Renal cortex interstitium (tissue), 11 donors: Measurements from ENCODE around the gene KRT10. TPM values are rescaled to one million over a fixed set of nuclear protein-coding genes. Genes with fewer than 3 reads are reported as not detected.
"Not testable (repeated sequence)": the region's sequence is repeated elsewhere in the genome, so short reads cannot be mapped to it uniquely, and the experiment has no call there.

Source experiments
- DNase-seq, 11 donors: peaks; one replicate each; pipeline ENCODE4 v3.0.0-alpha.2; 2013; ENCODE audit warnings: low read depth in 9 of 11, low spot score in 4 of 11; ENCODE audit errors: extremely low read depth in 1 of 11
- polyA plus RNA-seq, 3 donors: library from polyadenylated mRNA; unstranded; fragments of 120-200 nt; gene quantifications; one replicate each; pipeline ENCODE4 v1.2.1, GENCODE V29; 2013; ENCODE audit not compliant: insufficient read length in 3 of 3

Gene KRT10
- polyA plus RNA-seq, 3 donors = 47.1 to 49.5 (median 48.5) TPM

DNA sequence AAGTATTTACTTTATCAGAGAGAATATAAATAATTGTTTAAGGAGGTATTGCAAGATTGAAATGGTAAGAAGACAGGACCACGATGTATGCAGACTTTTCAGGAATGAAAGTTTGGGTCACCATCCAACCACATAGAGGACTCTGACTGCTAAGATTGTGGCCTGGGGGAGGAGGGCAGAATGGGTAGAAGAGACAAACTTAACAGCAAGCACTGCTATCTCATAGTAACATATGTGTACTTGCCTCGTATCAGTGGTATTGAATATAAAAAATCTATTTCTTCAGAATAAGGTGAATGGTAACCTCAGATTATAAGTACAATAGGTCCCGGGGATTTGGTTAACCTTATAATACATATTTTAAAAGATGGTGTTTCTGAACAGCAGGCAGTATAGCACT, 5.8 kb downstream of the KRT10 start:
- no peak for DNase-seq

DNA sequence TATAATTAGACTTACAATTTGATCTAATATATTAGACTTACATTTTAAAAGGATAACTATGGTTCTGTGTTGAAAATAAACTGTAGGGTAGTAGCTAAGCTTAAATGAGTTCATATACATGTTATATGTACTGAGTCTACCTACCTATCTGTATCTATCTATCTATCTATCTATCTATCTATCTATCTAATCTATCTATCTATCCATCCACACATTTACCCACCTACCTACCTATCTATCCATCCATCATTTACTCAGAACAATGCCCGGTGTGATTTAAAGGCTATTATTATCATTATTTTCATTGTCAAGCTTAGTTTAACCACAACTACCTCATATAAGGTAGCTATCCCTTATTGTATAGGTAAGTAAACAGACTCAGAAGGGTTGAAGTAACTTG, 7.0 kb downstream of the KRT10 start:
- DNase-seq = no peak

DNA sequence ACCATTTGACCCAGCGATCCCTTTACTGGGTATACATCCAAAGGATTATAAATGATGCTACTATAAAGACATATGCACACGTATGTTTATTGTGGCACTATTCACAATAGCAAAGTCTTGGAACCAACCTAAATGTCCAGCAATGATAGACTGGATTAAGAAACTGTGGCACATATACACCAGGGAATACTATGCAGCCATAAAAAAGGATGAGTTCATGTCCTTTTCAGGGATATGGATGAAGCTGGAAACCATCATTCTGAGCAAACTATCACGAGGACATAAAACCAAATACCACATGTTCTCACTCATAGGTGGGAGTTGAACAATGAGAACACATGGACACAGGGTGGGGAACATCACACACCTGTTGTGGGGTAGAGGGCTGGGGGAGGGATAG, 7.8 kb downstream of the KRT10 start:
- not testable (repeated sequence) for DNase-seq

DNA sequence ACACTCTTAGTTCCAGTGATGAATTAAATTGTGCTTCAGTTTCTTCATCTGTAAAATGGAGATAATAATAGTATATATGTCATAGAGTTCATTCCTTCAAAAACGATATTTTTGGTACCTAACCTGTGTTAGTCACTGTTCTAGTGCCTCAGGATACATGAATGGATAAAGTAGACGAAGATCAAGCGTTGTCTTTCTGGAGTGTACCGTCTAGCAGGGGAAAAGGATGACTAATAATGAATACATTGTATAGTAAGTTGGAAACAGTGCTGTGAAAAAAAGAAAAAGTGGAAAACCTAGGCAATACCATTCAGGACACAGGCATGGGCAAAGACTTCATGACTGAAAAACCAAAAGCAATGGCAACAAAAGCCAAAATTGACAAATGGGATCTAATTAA, 8.6 kb downstream of the KRT10 start:
- DNase-seq = no peak

DNA sequence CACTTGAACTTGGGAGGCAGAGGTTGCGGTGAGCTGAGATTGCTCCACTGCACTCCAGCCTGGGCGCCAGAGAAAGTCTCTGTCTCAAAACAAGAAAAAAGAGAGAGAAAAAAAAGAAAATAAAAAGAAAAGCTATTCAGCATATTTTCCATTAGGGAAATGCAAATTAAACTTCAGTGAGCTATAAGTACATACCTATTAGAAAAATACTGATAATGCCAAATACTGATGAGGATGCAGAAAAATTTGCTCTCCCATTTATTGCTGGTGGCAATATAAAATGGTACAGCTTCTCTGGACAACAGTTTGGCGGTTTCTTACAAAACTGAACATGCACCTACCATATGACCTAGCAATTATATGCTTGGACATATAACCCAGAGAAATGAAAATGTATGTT, 9.8 kb downstream of the KRT10 start:
- DNase-seq = no peak

DNA sequence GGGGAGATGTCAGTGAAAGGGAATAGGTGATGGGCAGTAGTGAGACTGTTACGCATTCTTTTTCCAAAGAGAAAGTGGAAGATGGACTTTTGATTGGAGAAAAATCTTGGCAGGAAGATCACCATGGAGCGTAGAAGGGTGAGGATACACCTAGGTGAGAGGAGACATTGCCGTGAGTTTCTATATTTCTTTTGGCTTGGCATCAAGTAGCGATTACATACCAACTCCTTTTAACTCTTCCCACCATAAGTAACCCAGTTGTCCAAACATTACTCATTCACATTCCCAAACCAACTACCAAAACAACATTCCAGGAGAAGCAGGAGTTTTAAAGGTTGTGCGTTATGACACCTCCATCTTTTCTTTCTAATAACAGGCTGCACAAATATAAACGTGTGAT, 11.9 kb downstream of the KRT10 start:
- no peak for DNase-seq

DNA sequence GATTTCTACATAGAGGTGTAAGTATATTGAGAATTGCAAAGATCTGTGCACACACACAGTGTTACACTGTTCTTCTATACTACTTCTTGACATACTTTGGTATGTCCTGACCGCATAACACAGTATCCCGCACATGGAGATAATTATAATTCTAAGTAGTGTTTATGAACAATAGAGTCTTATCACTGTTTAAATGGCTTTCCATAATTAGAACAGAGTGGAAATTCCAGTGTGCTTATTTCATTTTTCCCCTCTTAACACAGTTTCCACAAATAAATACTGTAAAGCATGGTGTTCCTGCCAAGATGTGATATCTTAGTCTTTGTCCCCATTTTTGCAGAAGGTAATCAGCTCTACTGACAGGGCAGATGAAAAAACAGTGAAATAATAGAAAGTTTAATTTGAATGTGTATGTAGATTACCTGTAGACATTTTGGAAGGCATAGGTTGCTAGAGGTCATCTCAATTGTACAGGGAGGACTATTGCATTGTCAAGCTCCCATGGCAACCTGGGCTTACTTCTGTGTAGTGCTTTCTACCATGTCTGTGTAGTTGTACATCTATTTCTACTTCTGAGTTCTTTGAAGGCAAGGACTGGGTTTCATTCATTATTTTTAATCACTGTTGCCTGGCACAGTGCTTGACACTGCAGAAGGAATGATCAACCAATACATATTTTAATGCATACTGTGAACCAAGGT, 12.5 kb downstream of the KRT10 start:
- DNase-seq = no peak

DNA sequence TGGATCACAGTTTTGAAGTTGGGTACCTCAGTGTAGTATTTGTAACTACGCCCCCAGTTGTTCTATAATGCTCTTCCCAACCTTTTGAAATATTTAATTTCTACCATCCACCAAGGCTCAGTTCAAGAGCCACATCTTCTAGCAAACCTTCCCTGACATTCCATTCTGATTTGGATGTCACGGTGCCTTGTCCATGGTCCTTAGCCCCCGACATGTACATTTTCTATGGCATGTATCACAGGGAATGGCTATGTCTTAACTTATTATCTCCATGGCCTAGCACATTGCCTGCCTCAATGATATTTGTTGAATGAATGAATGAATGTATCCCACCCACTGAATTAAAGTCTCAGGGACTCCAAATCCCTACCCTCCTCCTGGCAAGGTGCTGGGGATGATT, 16.3 kb downstream of the KRT10 start:
- no peak for DNase-seq

DNA sequence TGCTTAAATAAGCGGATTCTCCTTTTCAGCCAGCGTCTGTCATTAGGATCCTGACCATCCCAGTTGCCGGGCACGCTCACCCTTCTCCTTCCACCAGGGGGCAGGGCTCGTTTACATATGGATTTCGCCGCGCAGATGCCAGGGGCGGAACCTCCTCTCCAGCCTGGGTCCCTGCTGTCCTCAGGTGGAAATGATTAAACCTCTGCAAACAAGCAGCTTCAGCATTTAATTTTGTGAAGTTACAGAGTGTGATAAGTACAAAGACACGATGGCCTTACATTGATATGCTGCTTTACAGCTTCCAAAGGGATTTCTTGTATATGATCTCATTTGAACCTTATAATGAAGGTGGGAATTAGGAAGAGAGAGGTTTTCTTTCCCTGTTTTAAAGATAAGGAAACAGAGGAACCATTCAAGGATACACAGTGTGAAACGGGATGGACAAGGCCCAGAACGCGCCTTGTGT, 18.8 kb downstream of the KRT10 start:
- DNase-seq = peak in 10 of 11 donors; percentile 38 to 69 (median 51)

DNA sequence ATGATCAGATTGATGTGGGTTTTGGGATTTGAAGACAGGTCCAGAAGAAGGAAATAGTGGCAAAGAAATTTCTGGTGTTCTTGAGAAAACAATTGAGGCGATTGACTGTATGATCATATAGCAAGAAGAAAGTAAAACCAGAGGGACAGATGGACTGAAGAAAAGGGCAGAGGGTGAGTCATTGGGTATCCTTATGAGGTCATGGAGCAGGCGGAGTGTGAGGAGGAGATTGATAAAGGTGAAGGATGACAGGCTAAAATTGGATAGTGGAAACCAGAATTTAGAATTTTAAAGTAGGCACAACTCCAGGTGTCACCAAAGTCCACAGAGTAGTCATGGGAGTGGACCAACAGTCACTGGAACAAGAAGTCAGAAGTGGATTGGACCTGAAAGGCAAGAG, 21.3 kb downstream of the KRT10 start:
- no peak for DNase-seq

DNA sequence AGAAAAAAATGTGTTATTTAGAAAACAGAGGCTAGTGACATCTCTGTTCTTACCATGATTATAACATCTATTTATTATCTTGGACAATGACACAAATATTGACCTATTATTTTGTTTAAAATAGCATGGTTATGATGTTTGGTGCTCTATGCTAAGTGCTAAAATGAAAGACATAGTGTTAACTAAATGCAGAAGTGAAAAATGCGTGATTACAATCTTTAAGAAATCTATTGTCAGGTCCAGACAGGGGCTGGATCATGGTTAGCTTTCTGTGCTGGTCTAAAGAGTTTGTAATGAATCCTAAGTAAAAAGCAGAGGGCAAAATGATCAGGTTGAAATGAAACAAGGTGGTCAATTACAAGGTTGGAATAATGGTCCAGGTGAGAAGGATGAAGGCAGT, 22.0 kb downstream of the KRT10 start:
- DNase-seq = no peak

DNA sequence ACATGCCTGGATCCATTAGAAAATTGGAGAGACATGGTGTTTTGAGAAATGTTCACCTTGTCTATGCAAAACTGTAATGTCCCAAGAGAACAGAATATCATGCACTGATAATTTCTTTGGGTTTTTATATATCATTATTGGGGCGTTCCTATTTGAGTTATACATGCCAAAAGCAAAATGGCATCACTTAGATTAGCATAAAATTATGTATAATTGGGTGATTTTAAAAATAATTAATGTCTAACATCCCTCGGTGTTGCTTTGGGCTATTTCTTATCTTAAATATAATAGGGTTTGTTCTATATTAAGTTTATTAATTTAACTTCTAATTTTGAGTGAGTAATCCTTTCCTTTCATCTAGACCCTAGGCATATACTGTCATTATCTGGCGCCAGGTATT, 22.6 kb downstream of the KRT10 start, which contains the start of gene KRT28:
Gene KRT28 (minus strand): TSS at position 101 of the 400 bp plus-strand sequence. CDS start 66 bp downstream, at position 35.
- no peak for DNase-seq

DNA sequence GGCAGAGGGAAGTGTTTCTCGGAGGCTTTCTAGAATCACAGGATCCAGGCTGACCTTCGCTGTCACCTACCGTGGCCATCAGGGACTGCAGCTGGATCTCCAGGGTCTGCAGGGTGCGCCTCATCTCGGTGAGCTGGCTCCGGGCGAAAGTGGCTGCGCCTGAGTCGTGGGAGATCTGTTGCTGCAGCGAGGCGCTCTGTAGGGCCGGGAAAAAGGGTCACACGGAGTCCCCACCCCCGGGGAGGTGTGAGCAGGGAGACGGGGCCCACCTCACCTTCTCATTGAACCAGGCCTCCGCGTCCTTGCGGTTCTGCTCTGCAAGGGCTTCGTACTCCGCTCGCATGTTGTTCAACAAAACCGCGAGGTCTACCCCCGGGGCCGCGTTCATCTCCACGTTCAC, 25.6 kb downstream of the KRT10 start:
- no peak for DNase-seq

DNA sequence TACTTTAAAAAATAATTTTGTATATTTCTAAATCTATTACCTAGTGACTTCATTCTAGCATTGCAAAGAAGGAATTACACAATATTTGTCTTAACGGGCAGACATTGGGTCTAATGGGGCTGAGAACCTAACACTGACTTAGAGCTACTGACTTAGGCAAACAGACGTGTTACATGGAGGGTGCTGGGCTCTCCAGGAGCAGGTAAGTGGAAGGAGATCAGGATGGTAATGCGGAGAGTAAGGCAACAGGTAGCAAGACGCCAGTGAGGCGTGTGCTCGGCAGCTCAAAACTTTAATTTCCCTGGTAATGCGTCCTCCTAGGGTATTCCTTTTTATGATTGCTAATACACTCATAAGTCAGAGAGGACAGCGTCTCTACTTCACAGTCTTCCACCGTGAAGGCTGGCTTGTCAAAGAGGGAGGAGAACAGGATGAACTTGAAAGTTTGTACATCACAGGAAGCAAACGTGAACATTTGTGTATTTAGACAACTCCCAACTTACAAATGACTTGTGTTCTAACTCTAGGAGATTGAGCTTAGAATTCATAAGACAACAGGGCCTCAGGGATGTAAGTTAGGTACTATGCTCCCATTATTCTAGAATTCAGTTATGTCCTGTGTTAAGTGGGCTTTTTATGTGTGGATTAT, 27.3 kb downstream of the KRT10 start:
- DNase-seq = no peak

DNA sequence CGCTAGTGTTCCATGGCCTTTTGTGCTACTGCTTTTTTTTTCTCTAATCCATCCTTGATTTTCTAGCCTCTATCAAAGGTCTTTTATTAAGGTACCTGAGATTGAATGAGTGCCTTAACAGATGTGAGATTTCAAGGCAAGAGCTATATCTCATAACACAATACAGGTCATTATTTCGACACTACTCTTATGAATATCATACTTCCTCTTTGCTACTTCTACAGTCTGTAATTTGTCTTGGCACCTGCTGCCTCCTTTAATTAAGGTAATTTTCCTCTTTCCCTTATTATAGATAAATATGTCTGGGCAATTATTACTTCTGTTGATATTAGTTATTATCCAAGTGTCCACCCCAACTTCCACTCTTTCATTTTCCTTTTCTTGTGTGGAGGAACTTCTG, 27.9 kb downstream of the KRT10 start:
- no peak for DNase-seq

DNA sequence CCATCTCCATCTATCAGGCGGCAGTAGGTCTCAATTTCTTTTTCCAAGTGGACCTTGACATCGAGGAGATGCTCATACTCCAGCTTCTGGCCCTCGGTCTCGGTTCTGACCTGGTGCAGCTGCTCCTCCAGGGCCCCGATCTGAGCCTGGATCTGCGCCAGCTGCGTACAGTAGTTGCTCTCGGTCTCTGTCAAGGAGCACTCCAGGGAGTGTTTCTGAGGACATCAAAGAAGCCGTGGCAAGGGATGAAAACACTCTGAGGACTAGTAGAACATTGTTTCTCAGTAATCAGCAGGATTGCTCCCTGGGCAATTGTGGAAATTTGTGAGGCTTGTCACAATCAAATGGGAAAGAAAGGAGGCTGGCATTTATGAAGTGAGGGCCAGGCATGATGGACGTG, 28.6 kb downstream of the KRT10 start:
- DNase-seq = no peak

DNA sequence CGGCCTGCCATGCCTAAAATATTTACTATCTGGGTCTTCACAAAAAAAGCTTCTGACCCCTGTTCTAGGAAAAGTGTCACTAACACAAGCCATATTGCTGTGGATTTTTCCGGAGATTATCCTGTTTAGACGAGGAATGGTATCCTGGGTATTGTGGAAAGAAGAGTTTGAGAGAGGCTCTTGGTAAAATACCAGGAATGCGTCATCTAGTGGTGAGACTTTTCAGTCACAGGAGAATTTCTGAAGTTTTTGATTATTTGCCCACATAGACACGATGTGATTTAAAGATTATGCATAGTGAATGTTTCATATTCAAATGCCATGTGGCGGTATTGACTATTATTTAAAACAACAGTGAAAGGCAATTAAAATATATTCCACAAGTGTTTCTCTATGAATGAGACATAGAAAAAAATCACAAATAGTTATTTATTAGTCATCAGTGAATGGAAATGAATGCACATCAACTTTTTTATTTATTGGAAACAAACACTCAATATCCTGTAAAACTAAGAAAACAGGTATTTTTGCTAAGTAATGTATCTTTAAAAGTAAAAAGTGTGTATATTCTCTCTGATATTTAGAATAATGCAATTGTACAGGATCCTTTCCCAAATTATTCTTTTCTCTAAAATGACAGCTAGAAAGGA, 30.5 kb downstream of the KRT10 start:
- peak in 7 of 11 donors; percentile 13 to 45 (median 35) for DNase-seq

DNA sequence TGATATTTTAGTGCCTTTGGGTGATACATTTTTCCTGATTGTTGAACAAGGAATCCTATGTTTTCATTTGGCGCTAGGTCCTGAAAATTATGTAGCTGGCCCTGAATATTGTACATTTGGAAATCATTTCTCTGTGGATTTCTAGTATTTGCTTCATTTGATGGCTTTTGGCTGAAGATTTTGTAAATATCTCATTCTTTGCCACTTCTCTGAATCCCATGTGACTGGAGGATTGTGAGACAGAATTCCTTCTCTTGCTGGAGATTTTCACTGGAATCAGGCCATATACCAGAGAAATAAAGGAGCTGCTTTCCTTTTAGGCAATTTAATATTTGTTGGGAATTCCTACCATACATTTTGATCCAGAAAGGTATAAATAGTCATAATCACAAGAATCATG, 31.3 kb downstream of the KRT10 start:
- no peak for DNase-seq

DNA sequence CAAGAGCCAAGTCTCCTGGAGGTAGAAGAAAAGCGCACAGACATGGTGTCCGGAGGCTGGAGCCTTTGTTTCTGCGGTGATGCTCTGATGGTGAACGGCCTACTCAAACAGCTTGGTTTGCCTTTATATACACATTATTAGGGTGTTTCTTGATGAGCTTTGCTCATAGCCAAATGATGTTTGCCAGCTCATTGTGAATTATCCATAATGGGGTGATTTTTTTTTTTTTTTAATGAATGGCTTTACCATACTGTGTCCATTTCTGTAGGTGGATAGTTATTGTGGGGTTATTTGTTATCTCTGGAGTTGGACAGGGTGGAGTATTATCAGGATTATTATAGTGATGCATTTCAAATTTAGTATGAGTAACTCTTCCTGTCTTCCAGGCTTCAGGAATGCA, 40.0 kb downstream of the KRT10 start, which contains the start of gene KRT27:
Gene KRT27 (minus strand): TSS at position 101 of the 400 bp plus-strand sequence. CDS start 57 bp downstream, at position 44.
- no peak for DNase-seq
